H9 (cell line): ENCODE measurements around the gene AP3D1. TPM values are rescaled to one million over a fixed set of nuclear protein-coding genes. Genes with fewer than 3 reads are reported as not detected.
A peak's percentile ranks its signal among the peaks of the same experiment; 100 is the strongest.

Experiments
- DNase-seq: peaks from one replicate; pipeline ENCODE4 v3.0.0-alpha.2; 2017
- H2AFZ ChIP-seq: one replicate; pipeline ENCODE4 v1.6.1; 2013; ENCODE audit warnings: mild to moderate bottlenecking, low read length, control low read depth, moderate library complexity
- H2AK5ac ChIP-seq: 2 replicates; pipeline ENCODE4 v1.6.1; 2013; ENCODE audit warnings: low read length, control low read depth, mixed read lengths; ENCODE audit not compliant: insufficient read length
- H2BK120ac ChIP-seq: one replicate; pipeline ENCODE4 v1.6.1; 2013; ENCODE audit warnings: low read depth, mild to moderate bottlenecking, low read length, control low read depth, inconsistent platforms; ENCODE audit not compliant: poor library complexity, severe bottlenecking
- H2BK12ac ChIP-seq: 2 replicates; pipeline ENCODE4 v1.6.1; 2013; ENCODE audit warnings: low read length, control low read depth, mixed read lengths, low read depth; ENCODE audit not compliant: insufficient read length
- H2BK15ac ChIP-seq: 2 replicates; pipeline ENCODE4 v1.6.1; 2013; ENCODE audit warnings: low read depth, low read length, control low read depth
- H2BK20ac ChIP-seq: one replicate; pipeline ENCODE4 v1.6.1; 2013; ENCODE audit warnings: low read depth, mild to moderate bottlenecking, low read length, control low read depth, inconsistent platforms; ENCODE audit not compliant: poor library complexity, severe bottlenecking
- H2BK5ac ChIP-seq: 2 replicates; pipeline ENCODE4 v1.6.1; 2013; ENCODE audit warnings: low read length, control low read depth, mixed read lengths; ENCODE audit not compliant: insufficient read length
- H3K14ac ChIP-seq: 2 replicates; pipeline ENCODE4 v1.6.1; 2013; ENCODE audit warnings: low read length, control low read depth; ENCODE audit not compliant: insufficient read depth
- H3K18ac ChIP-seq: 2 replicates; pipeline ENCODE4 v1.6.1; 2013; ENCODE audit warnings: low read depth, mild to moderate bottlenecking, mixed read lengths, low read length, control low read depth; ENCODE audit not compliant: insufficient read length
- H3K23ac ChIP-seq: 2 replicates; pipeline ENCODE4 v1.6.1; 2013; ENCODE audit warnings: low read length, control low read depth, mixed read lengths, low read depth; ENCODE audit not compliant: insufficient read length
- H3K23me2 ChIP-seq: 2 replicates; pipeline ENCODE4 v1.6.1; 2013; ENCODE audit warnings: low read depth, mild to moderate bottlenecking, mixed read lengths, low read length, control low read depth; ENCODE audit not compliant: insufficient read length, poor library complexity, severe bottlenecking
- H3K27ac ChIP-seq: 2 replicates; pipeline ENCODE4 v1.5.1; 2013; ENCODE audit warnings: low read length, control low read depth, mixed read lengths, low read depth; ENCODE audit not compliant: insufficient read length
- H3K27me3 ChIP-seq: 2 replicates; pipeline ENCODE4 v1.6.1; 2013; ENCODE audit warnings: low read length, control low read depth, inconsistent platforms; ENCODE audit not compliant: insufficient read depth
- H3K4ac ChIP-seq: 2 replicates; pipeline ENCODE4 v1.6.1; 2013; ENCODE audit warnings: low read depth, mild to moderate bottlenecking, control low read depth, inconsistent platforms, low read length, moderate library complexity
- H3K4me1 ChIP-seq: 2 replicates; pipeline ENCODE4 v1.6.1; 2013; ENCODE audit warnings: low read length, control low read depth, inconsistent platforms; ENCODE audit not compliant: insufficient read depth
- H3K4me2 ChIP-seq: 2 replicates; pipeline ENCODE4 v1.6.1; 2013; ENCODE audit warnings: low read length, control low read depth, mixed read lengths; ENCODE audit not compliant: insufficient read length, insufficient read depth
- H3K56ac ChIP-seq: 2 replicates; pipeline ENCODE4 v1.6.1; 2013; ENCODE audit warnings: low read depth, mild to moderate bottlenecking, mixed read lengths, low read length, control low read depth; ENCODE audit not compliant: insufficient read length
- H3K79me1 ChIP-seq: 2 replicates; pipeline ENCODE4 v1.6.1; 2013; ENCODE audit warnings: low read depth, mild to moderate bottlenecking, moderate library complexity, low read length, control low read depth, inconsistent platforms; ENCODE audit not compliant: insufficient read depth, poor library complexity, severe bottlenecking
- H3K79me2 ChIP-seq: 2 replicates; pipeline ENCODE4 v1.6.1; 2013; ENCODE audit warnings: low read length, control low read depth, inconsistent platforms; ENCODE audit not compliant: insufficient read depth
- H3K9ac ChIP-seq: 2 replicates; pipeline ENCODE4 v1.6.1; 2013; ENCODE audit warnings: low read length, control low read depth, mixed read lengths; ENCODE audit not compliant: insufficient read length; ENCODE audit errors: extremely low read depth
- H3K9me3 ChIP-seq: one replicate; pipeline ENCODE4 v1.6.1; 2013; ENCODE audit warnings: low read depth, low read length, inconsistent platforms; ENCODE audit not compliant: control insufficient read depth
- H3T11ph ChIP-seq: one replicate; pipeline ENCODE4 v1.6.1; 2013; ENCODE audit warnings: mild to moderate bottlenecking, low read length, control low read depth, inconsistent platforms
- H4K20me1 ChIP-seq: one replicate; pipeline ENCODE4 v1.6.1; 2013; ENCODE audit not compliant: control insufficient read depth, insufficient read length, insufficient read depth
- H4K5ac ChIP-seq: 2 replicates; pipeline ENCODE4 v1.6.1; 2013; ENCODE audit warnings: low read depth, mild to moderate bottlenecking, mixed read lengths, low read length, control low read depth; ENCODE audit not compliant: insufficient read length
- H4K8ac ChIP-seq: replicated peaks from 2 replicates; pipeline ENCODE4 v1.6.1; 2013; ENCODE audit warnings: low read length, control low read depth, mixed read lengths, low read depth; ENCODE audit not compliant: insufficient read length
- H4K91ac ChIP-seq: 2 replicates; pipeline ENCODE4 v1.6.1; 2013; ENCODE audit warnings: low read depth, mild to moderate bottlenecking, moderate library complexity, mixed read lengths, low read length, control low read depth; ENCODE audit not compliant: insufficient read length
- H3K27ac Mint-ChIP-seq, 3 experiments: 2 replicates in 2 of 3; 3 replicates in 1 of 3; pipeline ENCODE4 v1.8.0; 2020 to 2021; ENCODE audit warnings: mixed read lengths in 3 of 3, mild to moderate bottlenecking in 1 of 3, moderate library complexity in 1 of 3
- H3K27me3 Mint-ChIP-seq: 2 replicates; pipeline ENCODE4 v1.8.0; 2021; ENCODE audit warnings: low read depth, mild to moderate bottlenecking, moderate library complexity, mixed read lengths
- H3K36me3 Mint-ChIP-seq, 3 experiments: 2 replicates in 2 of 3; 3 replicates in 1 of 3; pipeline ENCODE4 v1.8.0; 2020 to 2021; ENCODE audit warnings: low read depth in 3 of 3, mixed read lengths in 3 of 3; ENCODE audit not compliant: insufficient read depth in 1 of 3
- H3K4me1 Mint-ChIP-seq, 2 experiments: 2 replicates each; pipeline ENCODE4 v1.8.0; 2020; ENCODE audit warnings: mixed read lengths in 2 of 2
- H3K4me3 Mint-ChIP-seq, 2 experiments: 2 replicates in 1 of 2; 3 replicates in 1 of 2; pipeline ENCODE4 v1.8.0; 2020 to 2021; ENCODE audit warnings: mild to moderate bottlenecking in 2 of 2, mixed read lengths in 2 of 2, moderate library complexity in 1 of 2
- H3K9me3 Mint-ChIP-seq, 2 experiments: 2 replicates in 1 of 2; 3 replicates in 1 of 2; pipeline ENCODE4 v1.8.0; 2020; ENCODE audit warnings: mild to moderate bottlenecking in 2 of 2, mixed read lengths in 2 of 2, moderate library complexity in 1 of 2
- WGBS: extraction: QIAGEN DNeasy Blood & Tissue Kit; methylation state at CpG from one replicate; pipeline ENCODE4 v1.1.7; 2013; ENCODE audit warnings: missing lambda C conversion rate, low lambda C conversion rate, mixed read lengths; ENCODE audit not compliant: insufficient read length; ENCODE audit errors: extremely low coverage; 5-methylcytosine and 5-hydroxymethylcytosine counted together
- total RNA-seq: library from RNA; stranded (reverse); gene quantifications from 2 replicates; pipeline ENCODE4 v1.2.1, GENCODE V29; 2021
- TF ChIP-seq, protein P1 (sequence below): fragments of 200-600 bp; sonication (generic); conservative IDR thresholded peaks from 3 replicates; pipeline ENCODE4 v1.8.0; 2021; ENCODE audit warnings: antibody characterized with exemption, mild to moderate bottlenecking

AP3D1 gene
- total RNA-seq, 1 experiment from 2014 or later = 142 TPM

DNA sequence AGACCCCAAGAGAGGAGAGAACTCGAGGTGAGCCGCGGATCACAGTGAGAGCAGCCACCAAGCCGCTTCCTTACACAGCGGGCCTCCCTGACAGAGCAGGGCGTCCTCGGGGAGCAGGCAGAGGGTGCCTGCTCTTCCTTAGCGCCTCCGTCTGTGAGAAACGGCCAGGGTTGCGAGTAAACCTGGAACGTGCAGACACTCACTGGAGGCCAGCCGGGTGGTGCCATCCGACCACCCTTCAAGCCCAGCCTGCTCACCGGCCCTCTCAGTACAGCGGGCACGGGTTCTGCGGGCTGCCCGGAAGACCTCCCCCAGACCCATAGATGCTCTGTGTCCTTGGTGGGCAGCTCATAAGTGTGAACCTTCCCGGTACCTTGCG lies 22.0 kb upstream of the AP3D1 start:
- H3K36me3 Mint-ChIP-seq = peaks cover 6 to 11% (median 7%) of the 10 kb centered on the region in 3 experiments; a peak in 5 of 7 replicates

More for the DNA sequence above, 22.0 kb upstream of the AP3D1 start:
- H3K27ac ChIP-seq = no peak overlapping the region
- H3K56ac ChIP-seq = no peak overlapping the region
- no peak overlapping the region for H3K4ac ChIP-seq
- Mint-ChIP-seq H3K9me3 (no peaks in the 10 kb centered on the region), H3K4me3 (no peak overlapping the region), H3K27me3 (no peaks in the 10 kb centered on the region), H3K4me1 (peaks cover 32 to 38% of the 10 kb centered on the region in 2 experiments), H3K27ac (peak overlapping the region; percentile 57 to 78 (median 70); a peak in 4 of 7 replicates)
- TF ChIP-seq, protein P1, sequence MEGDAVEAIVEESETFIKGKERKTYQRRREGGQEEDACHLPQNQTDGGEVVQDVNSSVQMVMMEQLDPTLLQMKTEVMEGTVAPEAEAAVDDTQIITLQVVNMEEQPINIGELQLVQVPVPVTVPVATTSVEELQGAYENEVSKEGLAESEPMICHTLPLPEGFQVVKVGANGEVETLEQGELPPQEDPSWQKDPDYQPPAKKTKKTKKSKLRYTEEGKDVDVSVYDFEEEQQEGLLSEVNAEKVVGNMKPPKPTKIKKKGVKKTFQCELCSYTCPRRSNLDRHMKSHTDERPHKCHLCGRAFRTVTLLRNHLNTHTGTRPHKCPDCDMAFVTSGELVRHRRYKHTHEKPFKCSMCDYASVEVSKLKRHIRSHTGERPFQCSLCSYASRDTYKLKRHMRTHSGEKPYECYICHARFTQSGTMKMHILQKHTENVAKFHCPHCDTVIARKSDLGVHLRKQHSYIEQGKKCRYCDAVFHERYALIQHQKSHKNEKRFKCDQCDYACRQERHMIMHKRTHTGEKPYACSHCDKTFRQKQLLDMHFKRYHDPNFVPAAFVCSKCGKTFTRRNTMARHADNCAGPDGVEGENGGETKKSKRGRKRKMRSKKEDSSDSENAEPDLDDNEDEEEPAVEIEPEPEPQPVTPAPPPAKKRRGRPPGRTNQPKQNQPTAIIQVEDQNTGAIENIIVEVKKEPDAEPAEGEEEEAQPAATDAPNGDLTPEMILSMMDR = no peak
- H3K27me3 ChIP-seq = no peaks in the 10 kb centered on the region
- no peak overlapping the region for H3T11ph ChIP-seq
- H2AFZ ChIP-seq = no peak overlapping the region
- H2BK5ac ChIP-seq = no peak overlapping the region
- peaks cover 10% of the 10 kb centered on the region for H3K79me1 ChIP-seq
- peaks cover 9% of the 10 kb centered on the region; the same call in 1 of the 2 replicates for H3K4me1 ChIP-seq
- no peak overlapping the region for H3K18ac ChIP-seq
- DNase-seq = peak; percentile 25
- no peak overlapping the region for H4K8ac ChIP-seq
- no peak overlapping the region for H2BK12ac ChIP-seq
- H3K9ac ChIP-seq = no peak overlapping the region
- H3K4me2 ChIP-seq = no peak overlapping the region
- WGBS = no CpG with 5 or more reads among the region's 21 CpGs
- H2AK5ac ChIP-seq = no peak overlapping the region
- no peak overlapping the region for H3K23ac ChIP-seq
- no peak overlapping the region for H4K5ac ChIP-seq
- no peaks in the 10 kb centered on the region for H3K9me3 ChIP-seq
- H3K23me2 ChIP-seq = no peaks in the 10 kb centered on the region
- H2BK20ac ChIP-seq = no peak overlapping the region
- H2BK15ac ChIP-seq = no peak overlapping the region
- no peak overlapping the region; the same call in 1 of the 2 replicates for H3K14ac ChIP-seq
- no peaks in the 10 kb centered on the region for H4K20me1 ChIP-seq
- peaks cover 28% of the 10 kb centered on the region; the same call in 1 of the 2 replicates for H3K79me2 ChIP-seq
- no peak overlapping the region for H2BK120ac ChIP-seq
- no peak overlapping the region for H4K91ac ChIP-seq
